ENCODE data around the gene LPP. TPM values are rescaled to one million over a fixed set of nuclear protein-coding genes. Genes with fewer than 3 reads are reported as not detected.

The LPP gene
- total RNA-seq, 1 donor from 2014 or later = 218 TPM

GRCh38 chr3:188453431-188454384 is 299.8 kb downstream of the LPP start:
- DNase-seq (ENCODE audit: low read depth) = no peak
- Histone ChIP-seq H3K36me3 (ENCODE audit: control insufficient read depth, insufficient read depth, low read length) (no peaks in the 10 kb centered on the region), H3K4me3 (ENCODE audit: low read depth, low read length) (no peak overlapping the region), H3K27me3 (ENCODE audit: control insufficient read depth, insufficient read depth, low read length) (no peaks in the 10 kb centered on the region)
- TF ChIP-seq CTCF (IDR thresholded peaks at IDR 0.05; ENCODE audit: insufficient read depth, low read length, poor library complexity, severe bottlenecking) = no peak

- no peak overlapping the region for H3K4me3 ChIP-seq (ENCODE audit: low read depth, low read length)
- TF ChIP-seq CTCF (IDR thresholded peaks at IDR 0.05; ENCODE audit: insufficient read depth, low read length, poor library complexity, severe bottlenecking) = no peak
- no peaks in the 10 kb centered on the region for H3K36me3 ChIP-seq (ENCODE audit: control insufficient read depth, insufficient read depth, low read length)
- DNase-seq (ENCODE audit: low read depth) = no peak
- no peaks in the 10 kb centered on the region for H3K27me3 ChIP-seq (ENCODE audit: control insufficient read depth, insufficient read depth, low read length)
These were observed 301.8 kb downstream of the LPP start for GRCh38 chr3:188455748-188456147.

- Histone ChIP-seq H3K4me3 (ENCODE audit: low read depth, low read length) (no peak overlapping the region), H3K36me3 (ENCODE audit: control insufficient read depth, insufficient read depth, low read length) (no peaks in the 10 kb centered on the region), H3K27me3 (ENCODE audit: control insufficient read depth, insufficient read depth, low read length) (no peaks in the 10 kb centered on the region)
- TF ChIP-seq CTCF (IDR thresholded peaks at IDR 0.05; ENCODE audit: insufficient read depth, low read length, poor library complexity, severe bottlenecking) = no peak
- no peak for DNase-seq (ENCODE audit: low read depth)
These were observed 304.8 kb downstream of the LPP start for GRCh38 chr3:188458756-188459155.

- Histone ChIP-seq H3K4me3 (ENCODE audit: low read depth, low read length) (no peak overlapping the region), H3K27me3 (ENCODE audit: control insufficient read depth, insufficient read depth, low read length) (no peaks in the 10 kb centered on the region), H3K36me3 (ENCODE audit: control insufficient read depth, insufficient read depth, low read length) (no peaks in the 10 kb centered on the region)
- TF ChIP-seq CTCF (IDR thresholded peaks at IDR 0.05; ENCODE audit: insufficient read depth, low read length, poor library complexity, severe bottlenecking) = no peak
- no peak for DNase-seq (ENCODE audit: low read depth)
These were observed 311.4 kb downstream of the LPP start for GRCh38 chr3:188465311-188465710.

- no peak for TF ChIP-seq CTCF (IDR thresholded peaks at IDR 0.05; ENCODE audit: insufficient read depth, low read length, poor library complexity, severe bottlenecking)
- Histone ChIP-seq H3K36me3 (ENCODE audit: control insufficient read depth, insufficient read depth, low read length) (no peaks in the 10 kb centered on the region), H3K27me3 (ENCODE audit: control insufficient read depth, insufficient read depth, low read length) (no peaks in the 10 kb centered on the region), H3K4me3 (ENCODE audit: low read depth, low read length) (no peak overlapping the region)
- DNase-seq (ENCODE audit: low read depth) = no peak
These were observed 314.2 kb downstream of the LPP start for GRCh38 chr3:188468196-188468595.

Data from kidney epithelial cell (primary cell).